Measurements from ENCODE around the gene NKAIN2.

The NKAIN2 gene

GRCh38 chr6:124053315-124053714 lies 249.7 kb downstream of the NKAIN2 start:
- H3K27ac ChIP-seq, result no peak overlapping the region
- H3K9me3 ChIP-seq, result no peaks in the 10 kb centered on the region
- H3K4me3 ChIP-seq (ENCODE audit: low read depth in 1 of 2, low read length in 1 of 2), result no peak overlapping the region
- TF ChIP-seq CTCF (IDR thresholded peaks at IDR 0.05), result no peak
- no peaks in the 10 kb centered on the region for H3K4me1 ChIP-seq (ENCODE audit: control insufficient read depth in 1 of 2, insufficient read depth in 1 of 2, low read depth in 1 of 2, low read length in 1 of 2)
- no peaks in the 10 kb centered on the region for H3K36me3 ChIP-seq
- H3K27me3 ChIP-seq, result no peaks in the 10 kb centered on the region

DNA sequence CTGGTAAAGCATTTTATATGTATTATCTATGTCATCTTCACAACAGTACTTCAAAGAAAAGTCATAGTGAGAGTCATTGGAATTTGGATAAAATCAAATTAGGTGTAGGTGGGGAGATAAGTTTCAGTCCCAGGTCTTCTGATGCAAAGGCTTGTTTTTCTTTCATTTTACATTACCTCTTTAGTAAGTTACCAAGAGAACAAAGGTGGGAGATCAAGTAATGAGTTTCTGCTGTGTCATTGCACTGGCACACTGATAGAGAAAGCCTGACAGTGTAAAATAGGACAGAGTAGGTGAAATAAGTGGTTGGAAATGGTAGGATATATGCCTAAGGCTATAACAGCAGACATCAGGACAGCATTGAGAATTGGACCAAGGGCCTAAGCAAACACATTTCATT lies 250.4 kb downstream of the NKAIN2 start:
- no peaks in the 10 kb centered on the region for H3K36me3 ChIP-seq
- no peak overlapping the region for H3K4me3 ChIP-seq (ENCODE audit: low read depth in 1 of 2, low read length in 1 of 2)
- H3K27ac ChIP-seq, result no peak overlapping the region
- no peak for TF ChIP-seq CTCF (IDR thresholded peaks at IDR 0.05)
- no peaks in the 10 kb centered on the region for H3K27me3 ChIP-seq
- H3K4me1 ChIP-seq (ENCODE audit: control insufficient read depth in 1 of 2, insufficient read depth in 1 of 2, low read depth in 1 of 2, low read length in 1 of 2), result no peaks in the 10 kb centered on the region
- H3K9me3 ChIP-seq, result no peaks in the 10 kb centered on the region

DNA sequence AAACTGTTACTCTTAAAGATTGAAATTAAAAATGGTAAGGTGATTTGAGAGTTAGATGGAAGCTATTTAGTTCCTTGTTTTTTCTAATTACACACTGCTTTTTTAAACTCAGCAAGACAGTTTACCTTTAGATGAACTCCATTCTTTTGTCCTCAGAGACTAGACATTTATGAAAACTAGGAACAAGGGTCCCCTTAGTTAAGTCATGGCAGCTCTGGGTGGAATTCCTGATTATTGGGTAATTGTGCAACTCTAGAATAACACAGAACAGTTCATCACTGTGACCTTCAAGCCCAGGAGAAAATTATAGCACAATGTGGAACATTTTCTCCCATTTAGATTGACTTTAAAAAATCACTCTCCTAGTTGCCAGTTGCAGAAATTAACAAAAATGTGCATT lies 251.7 kb downstream of the NKAIN2 start:
- H3K27me3 ChIP-seq, result no peaks in the 10 kb centered on the region
- H3K4me3 ChIP-seq (ENCODE audit: low read depth in 1 of 2, low read length in 1 of 2), result no peak overlapping the region
- no peak for TF ChIP-seq CTCF (IDR thresholded peaks at IDR 0.05)
- H3K4me1 ChIP-seq (ENCODE audit: control insufficient read depth in 1 of 2, insufficient read depth in 1 of 2, low read depth in 1 of 2, low read length in 1 of 2), result no peaks in the 10 kb centered on the region
- no peaks in the 10 kb centered on the region for H3K9me3 ChIP-seq
- no peaks in the 10 kb centered on the region for H3K36me3 ChIP-seq
- no peak overlapping the region for H3K27ac ChIP-seq

DNA sequence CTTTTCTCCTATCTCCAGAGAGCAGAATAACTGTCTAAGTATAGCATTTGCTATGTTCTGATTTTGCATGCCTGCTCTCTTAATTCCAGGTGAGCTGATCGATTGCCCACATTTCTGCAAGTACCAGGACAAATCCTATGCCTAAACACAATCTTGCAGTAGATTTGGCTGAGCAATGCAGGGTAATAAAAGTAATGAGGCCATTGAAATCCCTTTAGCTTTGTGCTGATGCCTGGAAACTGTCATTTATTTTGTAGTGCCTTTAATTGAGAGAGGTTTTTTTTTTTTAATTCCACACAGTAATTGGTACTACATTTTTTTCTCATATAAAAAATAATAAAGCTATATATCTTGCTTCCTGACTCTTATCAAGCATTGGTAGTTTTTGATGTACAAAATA lies 252.3 kb downstream of the NKAIN2 start:
- Histone ChIP-seq H3K9me3 (no peaks in the 10 kb centered on the region), H3K27me3 (no peaks in the 10 kb centered on the region)
- no peak for TF ChIP-seq CTCF (IDR thresholded peaks at IDR 0.05)

GRCh38 chr6:124056407-124057334 lies 253.0 kb downstream of the NKAIN2 start:
- TF ChIP-seq CTCF (IDR thresholded peaks at IDR 0.05), result no peak
- no peaks in the 10 kb centered on the region for H3K9me3 ChIP-seq
- H3K27ac ChIP-seq, result no peak overlapping the region
- H3K4me1 ChIP-seq (ENCODE audit: control insufficient read depth in 1 of 2, insufficient read depth in 1 of 2, low read depth in 1 of 2, low read length in 1 of 2), result no peaks in the 10 kb centered on the region
- H3K27me3 ChIP-seq, result no peaks in the 10 kb centered on the region
- H3K36me3 ChIP-seq, result no peaks in the 10 kb centered on the region
- no peak overlapping the region for H3K4me3 ChIP-seq (ENCODE audit: low read depth in 1 of 2, low read length in 1 of 2)

More for the DNA sequence above, 252.3 kb downstream of the NKAIN2 start:
- Histone ChIP-seq H3K4me3 (ENCODE audit: low read depth in 1 of 2, low read length in 1 of 2) (no peak overlapping the region), H3K4me1 (ENCODE audit: control insufficient read depth in 1 of 2, insufficient read depth in 1 of 2, low read depth in 1 of 2, low read length in 1 of 2) (no peaks in the 10 kb centered on the region), H3K27ac (no peak overlapping the region), H3K36me3 (no peaks in the 10 kb centered on the region)
